Cardiac muscle cell (in vitro differentiated cells and primary cell): Measurements from ENCODE around the gene SIRPA. TPM values are rescaled to one million over a fixed set of nuclear protein-coding genes. Genes with fewer than 3 reads are reported as not detected.

Experiments
- DNase-seq, 2 donors: peaks; one replicate each; pipeline versions ENCODE4 v3.0.0 to v3.0.0-alpha.2; 2010 to 2017; ENCODE audit warnings: low read depth in 1 of 2, low spot score in 1 of 2
- H3K27ac ChIP-seq: fragments of 200-600 bp; sonication (generic); 2 replicates; pipeline ENCODE4 v1.5.1; 2016
- H3K27me3 ChIP-seq: fragments of 200-600 bp; sonication (generic); 2 replicates; pipeline ENCODE4 v1.6.0; 2016; ENCODE audit warnings: control low read depth
- H3K36me3 ChIP-seq: fragments of 200-600 bp; sonication (generic); 2 replicates; pipeline ENCODE4 v1.5.1; 2016; ENCODE audit warnings: control low read depth
- H3K4me1 ChIP-seq: fragments of 200-600 bp; sonication (generic); 2 replicates; pipeline ENCODE4 v1.8.1; 2017; ENCODE audit warnings: low read depth, mild to moderate bottlenecking, mixed run types
- H3K4me3 ChIP-seq: fragments of 200-600 bp; sonication (generic); 2 replicates; pipeline ENCODE4 v1.5.1; 2016; ENCODE audit warnings: mild to moderate bottlenecking
- H3K9me3 ChIP-seq: fragments of 200-600 bp; sonication (generic); 2 replicates; pipeline ENCODE4 v1.5.1; 2017; ENCODE audit warnings: low read depth, mild to moderate bottlenecking, control low read depth
- polyA plus RNA-seq: library from polyadenylated mRNA; unstranded; fragments of >200 nt; fragmentation: Nextera tagmentation; extraction: Ambion mirVana; gene quantifications from 2 replicates; pipeline ENCODE4 v1.2.1, GENCODE V29; 2016
- total RNA-seq: library from RNA; depleted of rRNA; stranded (reverse); fragments of >200 nt; gene quantifications from 2 replicates; pipeline ENCODE4 v1.2.3, GENCODE V29; 2016
- TF ChIP-seq, protein P1 (sequence below): IDR thresholded peaks from 2 replicates; pipeline ENCODE4 v1.5.1; 2012; ENCODE audit warnings: low read depth, mild to moderate bottlenecking, low read length

The SIRPA gene
- total and polyA plus RNA-seq, 2 experiments from 2014 or later, result 42.9 to 43.0 TPM

DNA sequence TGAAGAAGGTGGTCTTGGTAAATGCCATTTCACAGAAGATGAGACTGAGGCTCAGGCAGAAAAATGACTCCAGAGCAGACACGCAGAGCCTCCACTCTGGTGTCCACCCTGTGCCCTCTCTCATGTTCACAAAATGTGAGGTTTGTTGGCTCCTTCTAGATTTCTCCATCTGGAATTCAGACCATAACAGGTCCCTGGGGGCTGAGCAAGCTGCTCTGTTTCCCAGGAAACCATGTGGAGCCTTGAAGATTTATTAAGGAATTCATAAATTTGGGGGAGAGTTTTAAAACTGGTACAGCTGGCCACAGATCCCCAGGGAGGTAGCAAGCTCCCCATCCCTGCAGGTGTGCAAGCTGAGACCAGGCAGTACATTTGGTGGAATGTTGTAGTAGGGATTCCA, 38.8 kb upstream of the SIRPA start:
- TF ChIP-seq, protein P1, sequence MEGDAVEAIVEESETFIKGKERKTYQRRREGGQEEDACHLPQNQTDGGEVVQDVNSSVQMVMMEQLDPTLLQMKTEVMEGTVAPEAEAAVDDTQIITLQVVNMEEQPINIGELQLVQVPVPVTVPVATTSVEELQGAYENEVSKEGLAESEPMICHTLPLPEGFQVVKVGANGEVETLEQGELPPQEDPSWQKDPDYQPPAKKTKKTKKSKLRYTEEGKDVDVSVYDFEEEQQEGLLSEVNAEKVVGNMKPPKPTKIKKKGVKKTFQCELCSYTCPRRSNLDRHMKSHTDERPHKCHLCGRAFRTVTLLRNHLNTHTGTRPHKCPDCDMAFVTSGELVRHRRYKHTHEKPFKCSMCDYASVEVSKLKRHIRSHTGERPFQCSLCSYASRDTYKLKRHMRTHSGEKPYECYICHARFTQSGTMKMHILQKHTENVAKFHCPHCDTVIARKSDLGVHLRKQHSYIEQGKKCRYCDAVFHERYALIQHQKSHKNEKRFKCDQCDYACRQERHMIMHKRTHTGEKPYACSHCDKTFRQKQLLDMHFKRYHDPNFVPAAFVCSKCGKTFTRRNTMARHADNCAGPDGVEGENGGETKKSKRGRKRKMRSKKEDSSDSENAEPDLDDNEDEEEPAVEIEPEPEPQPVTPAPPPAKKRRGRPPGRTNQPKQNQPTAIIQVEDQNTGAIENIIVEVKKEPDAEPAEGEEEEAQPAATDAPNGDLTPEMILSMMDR, result no peak
- no peaks in the 10 kb centered on the region for H3K36me3 ChIP-seq
- H3K4me3 ChIP-seq, result no peak overlapping the region
- H3K27me3 ChIP-seq, result no peaks in the 10 kb centered on the region
- no peaks in the 10 kb centered on the region for H3K9me3 ChIP-seq
- H3K4me1 ChIP-seq, result no peaks in the 10 kb centered on the region
- no peak overlapping the region for H3K27ac ChIP-seq
- DNase-seq, result no peak

DNA sequence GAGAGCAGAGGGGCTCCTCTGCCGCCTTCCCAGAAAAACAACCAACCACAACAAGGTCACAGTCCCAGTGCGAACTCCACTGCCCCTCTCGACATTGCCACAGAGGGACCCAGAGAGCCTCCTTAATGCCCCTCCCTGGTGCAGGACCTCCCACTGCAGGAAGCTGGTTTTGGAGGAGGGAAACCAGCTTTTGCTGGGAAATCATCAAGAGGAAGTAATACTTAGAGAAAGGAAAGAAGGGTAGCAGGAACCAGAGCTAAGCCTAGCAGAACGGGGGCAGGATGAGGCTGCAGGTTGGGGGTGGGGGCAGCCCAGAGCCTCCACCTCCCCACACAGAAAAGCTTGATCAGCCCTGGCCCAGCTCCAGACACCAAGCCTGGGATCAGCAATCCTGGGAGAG, 37.7 kb upstream of the SIRPA start:
- DNase-seq, result no peak
- Histone ChIP-seq H3K9me3 (no peaks in the 10 kb centered on the region), H3K27me3 (no peaks in the 10 kb centered on the region), H3K4me1 (no peaks in the 10 kb centered on the region), H3K36me3 (no peaks in the 10 kb centered on the region), H3K27ac (no peak overlapping the region), H3K4me3 (no peak overlapping the region)
- TF ChIP-seq, protein P1, result no peak

DNA sequence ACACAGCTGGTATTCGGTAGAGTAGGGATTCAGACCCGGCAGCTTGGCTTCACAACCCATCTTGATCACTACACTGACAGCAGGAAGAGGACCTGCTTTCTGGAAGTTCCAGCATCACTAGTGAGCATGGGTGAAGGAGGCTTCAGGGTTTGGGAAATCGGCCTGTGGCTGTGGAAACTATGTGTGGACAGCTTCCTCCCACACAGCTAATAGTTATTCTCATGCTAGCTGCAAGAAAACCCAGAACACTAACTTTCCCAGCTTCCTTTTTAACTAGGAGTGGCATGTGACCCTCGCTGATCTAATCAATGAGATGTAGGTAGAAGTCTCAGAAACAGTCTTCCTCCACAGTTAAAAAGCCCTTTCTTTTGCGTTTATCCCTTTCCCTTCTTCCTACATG, 36.3 kb upstream of the SIRPA start:
- peak in 1 of 2 donors; percentile 73 for DNase-seq
- Histone ChIP-seq H3K36me3 (no peaks in the 10 kb centered on the region), H3K27ac (no peak overlapping the region), H3K4me3 (no peak overlapping the region), H3K9me3 (no peaks in the 10 kb centered on the region), H3K4me1 (no peaks in the 10 kb centered on the region), H3K27me3 (no peaks in the 10 kb centered on the region)
- TF ChIP-seq, protein P1, result no peak

DNA sequence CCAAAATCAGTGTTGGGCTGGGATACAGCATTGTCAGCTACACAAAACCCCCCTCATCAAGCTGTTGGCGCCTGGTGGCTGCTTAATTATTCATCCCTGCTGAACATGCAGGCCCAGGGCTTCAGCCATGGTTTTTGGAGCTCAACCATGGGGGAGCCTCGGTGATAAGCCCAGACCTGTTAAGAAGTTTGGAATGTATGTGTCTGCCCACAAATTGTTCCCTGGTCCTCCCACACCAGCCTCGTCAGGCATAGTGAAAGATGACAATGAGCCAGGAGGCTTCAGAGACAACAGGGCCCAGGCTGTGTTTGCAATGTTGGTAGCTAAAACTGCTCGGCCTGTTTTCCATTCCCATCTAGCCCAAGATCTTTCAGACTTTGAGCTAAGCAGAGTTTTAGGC, 34.8 kb upstream of the SIRPA start:
- H3K27ac ChIP-seq, result no peak overlapping the region
- H3K27me3 ChIP-seq, result no peaks in the 10 kb centered on the region
- peak in 1 of 2 donors; percentile 87 for DNase-seq

DNA sequence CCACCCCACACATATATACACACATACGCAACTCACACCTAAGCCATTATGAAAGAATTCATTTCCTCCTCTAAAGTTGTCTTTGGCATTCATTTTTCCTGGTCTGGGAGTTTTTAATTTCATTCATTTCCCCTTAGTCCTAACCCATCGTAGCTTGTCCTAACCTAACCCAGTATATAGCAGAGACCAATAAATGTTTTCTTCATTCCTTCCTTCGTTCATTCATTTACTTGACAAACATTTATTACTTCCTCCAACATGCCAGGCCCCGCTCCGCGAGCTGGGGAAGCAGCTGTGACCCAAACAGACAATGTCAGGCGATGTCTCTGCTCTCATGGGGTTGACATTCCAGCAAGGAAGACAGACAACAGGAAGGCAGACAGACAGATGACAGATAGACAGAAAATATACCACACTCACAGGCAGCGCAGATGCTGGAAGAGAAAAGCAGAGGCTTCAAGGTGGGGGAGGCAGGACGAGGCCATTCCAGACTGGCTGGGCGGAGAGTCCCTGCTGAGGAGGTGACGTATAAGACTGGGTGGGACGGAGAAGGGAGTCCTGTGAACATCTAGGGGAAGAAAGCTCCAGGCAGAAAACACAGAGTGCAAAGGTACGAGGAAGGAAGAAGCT, 33.7 kb upstream of the SIRPA start:
- no peaks in the 10 kb centered on the region for H3K9me3 ChIP-seq
- DNase-seq, result no peak
- no peaks in the 10 kb centered on the region for H3K36me3 ChIP-seq
- no peaks in the 10 kb centered on the region for H3K4me1 ChIP-seq
- no peaks in the 10 kb centered on the region for H3K27me3 ChIP-seq
- TF ChIP-seq, protein P1, result no peak
- H3K27ac ChIP-seq, result no peak overlapping the region
- no peak overlapping the region for H3K4me3 ChIP-seq

More for the DNA sequence above, 34.8 kb upstream of the SIRPA start:
- no peaks in the 10 kb centered on the region for H3K4me1 ChIP-seq
- TF ChIP-seq, protein P1, result no peak
- no peaks in the 10 kb centered on the region for H3K9me3 ChIP-seq
- no peaks in the 10 kb centered on the region for H3K36me3 ChIP-seq
- no peak overlapping the region for H3K4me3 ChIP-seq
